Stomach (tissue), 4 donors: ENCODE results near the gene GLRA3.

Experiments used
- CTCF ChIP-seq, 7 experiments: fragments of 450-650 bp in 4 of 7; fragments of 200-600 bp in 3 of 7; sonication (generic) in 3 of 7; IDR thresholded peaks; one replicate each; pipeline ENCODE4 v1.5.1; 2016 to 2019; ENCODE audit warnings: antibody characterized with exemption in 7 of 7, control low read depth in 2 of 7, mild to moderate bottlenecking in 1 of 7
- POLR2AphosphoS5 ChIP-seq, 3 donors: sonication (generic); formaldehyde crosslinking; IDR thresholded peaks; one replicate each; pipeline ENCODE4 v1.6.1; 2016; ENCODE audit warnings: antibody characterized with exemption in 3 of 3

DNA sequence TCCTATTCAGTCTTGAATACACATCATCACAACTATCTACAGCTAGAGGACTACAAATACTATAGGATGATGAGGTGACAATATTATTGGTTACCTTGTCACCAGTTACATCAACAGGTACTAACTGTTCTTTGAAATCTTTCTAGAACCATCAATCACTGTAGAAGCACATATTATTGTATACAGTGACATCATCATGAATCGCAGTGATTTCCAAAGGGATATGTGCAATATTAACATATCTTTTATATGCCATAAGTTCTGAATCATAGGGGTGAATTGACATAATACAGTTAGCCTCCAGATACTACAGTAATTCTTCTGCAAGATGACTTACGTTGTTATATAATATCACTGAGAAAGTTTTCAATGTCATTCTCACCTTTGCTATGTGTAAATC is 201.6 kb downstream of the GLRA3 start:
- no peak for TF ChIP-seq CTCF (IDR thresholded peaks at IDR 0.05)
- no peak for TF ChIP-seq POLR2AphosphoS5 (IDR thresholded peaks at IDR 0.05)
